ENCODE data around the gene NINJ2. TPM values are rescaled to one million over a fixed set of nuclear protein-coding genes. Genes with fewer than 3 reads are reported as not detected.

The NINJ2 gene
- total RNA-seq: 2.5 and 5.5 TPM in 2 replicates

GRCh38 chr12:663293-663871 lies at the start of gene NINJ2:
Gene NINJ2, minus strand, starts transcription at chr12:663445. Its CDS starts 85 bp downstream, at chr12:663360.

Small RNA genes within 50 kb of the gene (small RNA-seq; reads per million reads assigned to genes)
- not detected for gene RNU7-103P

Other genes with a start within 250 kb of the NINJ2 start
- not detected in 2 replicates for gene B4GALNT3, start 203.5 kb downstream of the NINJ2 start, total RNA-seq
- 94.8 and 137 TPM in 2 replicates for gene WNK1, start 89.1 kb upstream of the NINJ2 start, total RNA-seq

Measured in subcutaneous preadipocyte (primary cell).